Activated T-cell treated with anti-CD3 and anti-CD28 coated beads, Interleukin-2, amount 50 U/mL, for 24 hours (primary cell): ENCODE data around the gene SERPINA6.
"Not testable (repeated sequence)": the region's sequence is repeated elsewhere in the genome, so short reads cannot be mapped to it uniquely, and the experiment has no call there.

ENCODE experiments used
- DNase-seq: peaks from one replicate; pipeline ENCODE4 v3.0.0-alpha.2; 2020
- H3K27ac Mint-ChIP-seq: 2 replicates; pipeline ENCODE4 v1.8.0; 2020; ENCODE audit warnings: mild to moderate bottlenecking, mixed read lengths
- H3K27me3 Mint-ChIP-seq: 2 replicates; pipeline ENCODE4 v1.8.0; 2020; ENCODE audit warnings: mixed read lengths
- H3K36me3 Mint-ChIP-seq: 2 replicates; pipeline ENCODE4 v1.8.0; 2020; ENCODE audit warnings: low read depth, mixed read lengths
- H3K4me1 Mint-ChIP-seq: 2 replicates; pipeline ENCODE4 v1.8.0; 2020; ENCODE audit warnings: low read depth, mixed read lengths
- H3K4me3 Mint-ChIP-seq: 2 replicates; pipeline ENCODE4 v1.8.0; 2020; ENCODE audit warnings: mild to moderate bottlenecking, moderate library complexity, mixed read lengths
- H3K9me3 Mint-ChIP-seq: 2 replicates; pipeline ENCODE4 v1.8.0; 2020; ENCODE audit warnings: mixed read lengths

Gene SERPINA6

DNA sequence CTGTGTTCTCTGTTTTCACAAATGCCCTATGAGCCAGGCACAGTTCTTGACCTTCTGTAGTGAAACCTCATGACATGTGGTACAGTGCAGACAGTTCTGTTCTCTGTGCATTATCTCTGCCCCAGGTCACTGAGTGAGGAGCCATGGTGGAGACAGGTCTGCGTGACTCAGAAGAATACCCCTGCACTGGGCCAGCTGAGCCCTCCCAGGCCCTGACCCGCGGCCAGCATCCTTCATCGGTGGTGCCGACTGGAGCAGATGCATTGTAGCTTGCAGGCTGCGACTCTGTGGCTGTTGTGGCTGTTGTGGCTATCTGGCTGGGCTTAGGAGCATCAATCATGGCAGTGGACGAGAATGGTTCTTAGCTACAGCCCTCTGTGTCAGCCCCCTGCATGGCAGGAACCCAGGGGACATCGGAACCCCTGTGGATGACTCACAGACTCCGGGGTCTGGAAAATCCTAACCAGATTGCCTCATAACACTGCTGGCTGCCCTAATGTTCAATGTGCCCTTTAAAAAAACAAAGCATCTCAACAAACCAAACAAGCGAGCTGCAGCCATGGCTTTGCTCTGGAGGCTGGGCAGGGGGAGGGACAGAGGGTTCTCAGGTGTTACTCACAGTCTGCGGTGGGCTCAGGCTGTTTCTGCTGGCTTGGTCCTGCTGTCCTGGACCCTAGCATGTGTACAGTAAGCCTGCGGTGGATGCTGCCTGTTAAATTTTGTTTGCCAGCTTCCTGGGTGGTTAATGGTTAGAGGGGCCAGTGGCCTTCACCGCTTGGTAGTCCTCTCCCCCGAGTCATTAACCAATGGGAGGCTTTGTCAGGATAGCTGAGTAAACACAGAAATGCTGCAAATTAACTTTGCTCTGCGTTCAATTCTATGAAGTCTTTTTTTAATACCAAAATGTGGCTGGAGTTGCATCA lies at the start of gene SERPINA6:
TSS of gene SERPINA6 (minus strand) at position 689 of the 923 bp plus-strand sequence. CDS start 8,688 bp downstream, outside the sequence.
- H3K4me1 Mint-ChIP-seq: no peaks in the 10 kb centered on the region
- H3K27ac Mint-ChIP-seq: no peak within 1 kb of the TSS
- peaks cover 9% of the 10 kb centered on the region for H3K27me3 Mint-ChIP-seq
- H3K9me3 Mint-ChIP-seq: peaks cover under 1% of the 10 kb centered on the region
- no peak for DNase-seq
- H3K36me3 Mint-ChIP-seq: no peaks in the 10 kb centered on the region
- no peak within 1 kb of the TSS for H3K4me3 Mint-ChIP-seq

DNA sequence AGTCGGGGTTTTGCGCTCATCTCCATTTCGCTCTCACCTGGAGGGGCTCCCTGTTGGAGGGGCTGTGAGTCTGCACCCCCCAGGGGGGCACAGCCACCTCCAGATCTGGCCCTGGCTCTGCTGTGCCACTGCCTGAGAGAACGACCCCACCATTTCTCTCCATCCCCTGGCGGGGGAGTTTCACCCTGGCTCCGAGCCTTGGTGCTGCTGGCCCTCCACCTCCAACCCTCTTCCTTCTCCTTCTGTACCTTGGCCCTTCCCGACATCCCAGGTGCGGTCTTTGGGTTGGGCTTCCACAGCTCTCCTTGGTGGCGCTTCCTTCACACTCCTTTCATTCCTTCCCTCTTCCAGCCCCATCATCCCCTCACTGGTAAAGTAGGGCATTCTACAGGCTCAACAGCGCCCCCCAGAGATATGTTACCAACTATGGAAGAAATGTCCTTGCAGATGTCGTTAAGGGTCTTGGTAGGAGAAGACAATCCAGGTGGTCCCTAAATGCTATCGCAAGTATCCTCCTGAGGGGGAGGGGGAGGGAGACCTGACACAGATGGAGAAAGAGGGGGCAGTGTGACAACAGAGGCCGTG lies 49.0 kb upstream of the SERPINA6 start:
- Mint-ChIP-seq H3K9me3 (no peaks in the 10 kb centered on the region), H3K27me3 (peaks cover 9% of the 10 kb centered on the region), H3K36me3 (no peaks in the 10 kb centered on the region), H3K27ac (no peak overlapping the region), H3K4me3 (no peak overlapping the region), H3K4me1 (no peaks in the 10 kb centered on the region)
- no peak for DNase-seq

DNA sequence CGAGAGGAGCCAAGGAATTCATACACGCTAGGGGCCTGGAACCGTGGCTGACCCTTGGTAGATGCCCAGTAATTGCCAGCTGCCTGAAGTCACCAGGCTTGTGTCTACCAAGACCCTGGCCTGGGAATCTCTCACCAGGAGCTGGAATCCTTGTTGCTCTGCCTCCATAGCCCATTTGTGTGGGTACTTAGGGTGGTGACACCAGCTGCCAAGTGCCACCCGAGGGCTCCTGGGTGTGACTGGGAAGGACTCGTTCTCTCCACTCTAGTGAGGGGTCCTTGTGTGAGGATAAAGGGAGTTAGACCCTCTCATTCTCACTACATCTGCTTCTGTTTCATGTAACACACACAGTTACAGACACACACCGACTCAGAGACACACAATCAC lies 47.4 kb upstream of the SERPINA6 start:
- no peak overlapping the region for H3K4me3 Mint-ChIP-seq
- H3K9me3 Mint-ChIP-seq: no peaks in the 10 kb centered on the region
- H3K4me1 Mint-ChIP-seq: no peaks in the 10 kb centered on the region
- no peaks in the 10 kb centered on the region for H3K36me3 Mint-ChIP-seq
- H3K27me3 Mint-ChIP-seq: peaks cover 4% of the 10 kb centered on the region
- no peak for DNase-seq
- H3K27ac Mint-ChIP-seq: no peak overlapping the region

GRCh38 chr14:94369766-94370523 lies 46.8 kb upstream of the SERPINA6 start:
- not testable (repeated sequence) for H3K4me1 Mint-ChIP-seq, H3K4me3 Mint-ChIP-seq, H3K36me3 Mint-ChIP-seq, H3K9me3 Mint-ChIP-seq, H3K27ac Mint-ChIP-seq, DNase-seq, H3K27me3 Mint-ChIP-seq

DNA sequence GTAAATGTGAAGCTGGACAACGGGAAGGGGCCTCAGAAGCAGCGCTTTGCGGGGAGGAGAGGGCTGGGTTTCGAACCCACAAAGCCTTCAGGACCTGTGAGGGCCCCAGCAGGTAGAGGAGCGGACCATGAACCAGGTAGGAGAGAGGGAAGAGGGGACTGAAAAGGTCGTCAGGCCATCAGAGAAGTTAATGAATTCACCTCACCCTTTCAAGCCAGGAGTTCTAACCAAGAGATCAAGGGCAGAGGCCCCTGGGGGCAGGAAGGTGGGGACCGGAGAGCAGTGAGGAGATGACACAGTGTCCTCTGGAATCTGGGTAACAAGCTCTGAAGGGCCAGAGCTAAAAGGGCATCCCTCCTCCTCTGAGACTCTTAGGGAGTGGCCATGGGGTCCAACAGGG lies 45.8 kb upstream of the SERPINA6 start:
- H3K4me3 Mint-ChIP-seq: no peak overlapping the region
- H3K27ac Mint-ChIP-seq: peak overlapping the region; percentile 12
- no peaks in the 10 kb centered on the region for H3K4me1 Mint-ChIP-seq
- H3K27me3 Mint-ChIP-seq: no peaks in the 10 kb centered on the region
- no peaks in the 10 kb centered on the region for H3K36me3 Mint-ChIP-seq
- no peaks in the 10 kb centered on the region for H3K9me3 Mint-ChIP-seq
- DNase-seq: no peak

DNA sequence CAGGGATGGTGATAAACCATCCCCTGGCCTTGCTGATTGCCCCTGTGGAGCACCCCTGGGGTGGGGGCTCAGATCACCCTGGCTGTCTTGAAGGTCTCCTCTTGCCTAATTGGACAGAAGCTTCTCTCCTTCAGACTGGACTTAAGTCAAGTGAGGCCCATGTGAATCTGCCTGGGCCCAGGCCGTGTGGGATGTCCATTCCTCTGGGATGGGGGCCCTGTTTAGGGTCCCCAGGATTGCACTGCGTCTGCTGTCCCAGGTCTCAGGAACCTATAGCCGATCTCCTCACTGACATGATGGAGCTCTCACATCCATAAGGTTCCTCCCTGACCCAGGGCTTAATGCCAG lies 45.1 kb upstream of the SERPINA6 start:
- Mint-ChIP-seq H3K27me3 (no peaks in the 10 kb centered on the region), H3K9me3 (no peaks in the 10 kb centered on the region)

GRCh38 chr14:94367347-94368242 lies 44.5 kb upstream of the SERPINA6 start:
- Mint-ChIP-seq H3K4me3 (no peak overlapping the region), H3K9me3 (no peaks in the 10 kb centered on the region), H3K27ac (no peak overlapping the region), H3K36me3 (no peaks in the 10 kb centered on the region), H3K4me1 (no peaks in the 10 kb centered on the region), H3K27me3 (peaks cover 4% of the 10 kb centered on the region)
- peak; percentile 2 for DNase-seq

More for the DNA sequence above, 45.1 kb upstream of the SERPINA6 start:
- DNase-seq: no peak
- Mint-ChIP-seq H3K4me1 (no peaks in the 10 kb centered on the region), H3K4me3 (no peak overlapping the region), H3K27ac (no peak overlapping the region), H3K36me3 (no peaks in the 10 kb centered on the region)

DNA sequence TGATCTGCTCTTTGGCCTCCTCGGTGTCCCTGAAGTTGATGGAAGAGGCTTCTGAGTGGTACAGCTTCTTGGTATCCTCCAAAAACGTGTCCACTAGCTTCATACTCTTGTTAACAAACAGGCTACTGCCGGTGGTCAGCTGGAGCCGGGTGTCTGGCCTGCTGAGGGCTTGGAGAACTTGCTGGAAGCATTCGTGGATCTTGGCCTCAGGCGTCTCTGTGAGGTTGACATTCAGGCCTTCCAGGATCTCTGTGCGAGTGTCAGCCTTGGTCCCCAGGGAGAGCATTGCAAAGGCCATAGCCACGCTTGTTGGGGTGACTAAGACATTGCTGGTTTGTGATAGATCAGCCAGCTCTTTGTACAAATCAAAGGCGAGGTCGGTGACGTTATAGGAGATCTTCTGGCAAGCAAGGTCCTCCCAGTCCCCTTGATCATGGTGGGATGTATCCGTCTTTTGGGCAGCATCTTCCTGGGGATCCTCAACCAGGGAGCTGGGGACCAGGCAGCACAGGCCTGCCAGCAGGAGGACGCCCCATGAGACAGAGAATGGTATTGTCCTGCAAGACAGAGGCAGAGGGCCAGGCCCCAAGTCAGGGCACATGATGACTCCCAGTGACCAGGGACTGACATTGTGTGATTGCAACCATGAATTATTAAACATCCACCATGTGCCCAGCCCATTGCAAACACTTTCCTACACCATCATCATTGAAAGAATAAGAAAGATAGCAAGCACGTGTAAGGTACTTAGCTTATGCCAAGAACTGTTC lies 43.2 kb upstream of the SERPINA6 start, which contains the start of gene SERPINA2:
TSS of gene SERPINA2 (minus strand) at position 553 of the 770 bp plus-strand sequence.
- no peaks in the 10 kb centered on the region for H3K4me1 Mint-ChIP-seq
- DNase-seq: peak; percentile 6
- H3K36me3 Mint-ChIP-seq: no peaks in the 10 kb centered on the region
- no peaks in the 10 kb centered on the region for H3K9me3 Mint-ChIP-seq
- no peak within 1 kb of the TSS for H3K27ac Mint-ChIP-seq
- H3K27me3 Mint-ChIP-seq: peaks cover 9% of the 10 kb centered on the region
- H3K4me3 Mint-ChIP-seq: no peak within 1 kb of the TSS

DNA sequence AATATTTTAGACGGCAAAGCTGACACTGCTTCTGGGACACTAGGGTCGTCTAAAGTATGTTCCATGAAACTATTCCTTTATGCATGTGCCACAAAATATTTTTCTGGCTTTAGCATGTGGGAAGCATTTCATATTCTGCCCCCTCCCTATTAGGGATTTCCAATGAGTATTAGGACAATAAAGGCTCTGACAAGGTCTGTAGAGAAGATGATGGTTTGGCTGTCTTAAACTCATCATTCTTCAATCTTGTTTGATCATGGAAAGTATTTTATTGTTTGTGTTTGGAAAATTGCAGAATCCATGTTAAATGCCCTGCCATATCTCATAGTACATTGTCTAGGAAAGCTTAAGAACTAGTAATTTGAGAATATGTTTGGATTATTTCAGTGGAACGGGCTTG lies 42.5 kb upstream of the SERPINA6 start:
- no peaks in the 10 kb centered on the region for H3K4me1 Mint-ChIP-seq
- H3K9me3 Mint-ChIP-seq: no peaks in the 10 kb centered on the region
- DNase-seq: no peak
- H3K27ac Mint-ChIP-seq: no peak overlapping the region
- H3K36me3 Mint-ChIP-seq: no peaks in the 10 kb centered on the region
- H3K27me3 Mint-ChIP-seq: peaks cover 15% of the 10 kb centered on the region
- no peak overlapping the region for H3K4me3 Mint-ChIP-seq

DNA sequence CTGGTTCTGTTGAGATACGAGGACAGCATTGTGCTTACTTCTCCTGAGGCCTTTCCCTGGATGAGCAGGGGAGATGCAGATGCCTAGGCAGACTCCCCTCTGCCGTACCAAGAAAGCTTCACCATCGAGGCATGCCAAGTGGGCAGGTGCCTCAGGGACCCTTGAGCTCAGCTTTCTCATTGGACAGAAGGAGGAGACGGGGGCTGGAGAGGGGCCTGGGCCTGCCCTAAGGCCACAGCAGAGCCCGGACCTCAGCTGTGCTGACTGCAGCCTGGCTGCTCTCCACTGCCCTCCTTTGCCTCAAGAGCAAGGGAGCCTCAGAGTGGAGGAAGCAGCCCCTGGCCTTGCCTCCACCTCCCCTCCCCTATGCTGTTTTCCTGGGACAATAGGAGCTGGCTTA lies 41.8 kb upstream of the SERPINA6 start:
- Mint-ChIP-seq H3K4me3 (no peak overlapping the region), H3K27ac (no peak overlapping the region), H3K36me3 (no peaks in the 10 kb centered on the region), H3K9me3 (no peaks in the 10 kb centered on the region), H3K27me3 (peaks cover 19% of the 10 kb centered on the region), H3K4me1 (no peaks in the 10 kb centered on the region)
- no peak for DNase-seq

DNA sequence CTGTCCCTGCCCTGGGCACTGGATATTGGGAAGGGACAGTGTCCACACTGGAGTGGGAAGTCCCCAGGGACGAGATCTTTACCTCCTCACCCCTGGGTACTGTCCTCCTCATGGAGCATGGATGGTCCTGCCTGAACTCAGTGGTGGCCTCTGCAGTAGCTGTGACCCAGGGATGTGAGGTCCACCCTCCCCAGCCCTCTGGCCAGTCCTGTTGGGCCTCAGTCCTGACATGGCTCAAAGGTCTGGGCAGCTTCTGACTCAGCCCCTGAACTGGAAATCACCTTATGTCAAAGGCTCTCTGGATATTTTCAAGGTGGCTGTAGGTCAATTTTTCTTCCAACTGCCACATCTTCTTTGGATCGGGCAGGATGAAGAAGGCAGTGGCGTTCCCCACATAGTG lies 40.9 kb upstream of the SERPINA6 start:
- peaks cover 22% of the 10 kb centered on the region for H3K27me3 Mint-ChIP-seq
- DNase-seq: no peak
- no peak overlapping the region for H3K4me3 Mint-ChIP-seq
- no peaks in the 10 kb centered on the region for H3K9me3 Mint-ChIP-seq
- no peaks in the 10 kb centered on the region for H3K36me3 Mint-ChIP-seq
- H3K4me1 Mint-ChIP-seq: no peaks in the 10 kb centered on the region
- no peak overlapping the region for H3K27ac Mint-ChIP-seq

- H3K27me3 Mint-ChIP-seq: peaks cover 29% of the 10 kb centered on the region
- no peaks in the 10 kb centered on the region for H3K36me3 Mint-ChIP-seq
- H3K4me1 Mint-ChIP-seq: no peaks in the 10 kb centered on the region
- no peak overlapping the region for H3K4me3 Mint-ChIP-seq
- no peak overlapping the region for H3K27ac Mint-ChIP-seq
- H3K9me3 Mint-ChIP-seq: no peaks in the 10 kb centered on the region
- no peak for DNase-seq
These were observed 40.1 kb upstream of the SERPINA6 start for GRCh38 chr14:94363151-94363624.

DNA sequence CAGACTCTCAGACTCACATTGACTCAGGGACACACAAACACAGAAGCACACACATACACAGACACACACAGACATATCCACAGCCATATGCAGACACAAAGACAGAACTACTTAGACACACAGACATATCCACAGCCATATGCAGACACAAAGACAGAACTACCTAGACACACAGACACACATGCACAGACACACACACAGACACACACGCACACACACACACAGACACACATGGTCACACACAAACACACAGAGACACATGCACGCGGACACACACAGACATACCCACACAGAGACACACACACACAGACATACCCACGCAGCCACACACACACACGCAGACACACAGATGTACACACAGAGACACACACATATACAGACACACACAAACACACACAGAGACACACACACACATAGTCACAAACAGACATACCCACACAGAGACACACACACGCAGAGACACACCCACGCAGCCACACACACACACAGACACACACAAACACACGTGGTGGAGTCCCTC lies 39.5 kb upstream of the SERPINA6 start:
- peaks cover 29% of the 10 kb centered on the region for H3K27me3 Mint-ChIP-seq
- H3K36me3 Mint-ChIP-seq: no peaks in the 10 kb centered on the region
- no peak for DNase-seq
- no peaks in the 10 kb centered on the region for H3K4me1 Mint-ChIP-seq
- no peak overlapping the region for H3K4me3 Mint-ChIP-seq
- no peak overlapping the region for H3K27ac Mint-ChIP-seq
- H3K9me3 Mint-ChIP-seq: no peaks in the 10 kb centered on the region
